IMR-90 (cell line): Measurements from ENCODE around the gene UCHL5. TPM values are rescaled to one million over a fixed set of nuclear protein-coding genes. Genes with fewer than 3 reads are reported as not detected.

ENCODE experiments used
- ATAC-seq: fragments of 200-7000 bp; cut with Tn5 transposase; 2 replicates; pipeline ENCODE4 v1.9.1; 2020; ENCODE audit warnings: low read depth, mild to moderate bottlenecking, moderate library complexity
- BruUV-seq: library from RNA; stranded (reverse); fragments of 400-500 nt; replicated peaks from 2 replicates; lab custom pipeline; 2021; lab: Mats Ljungman, UMichigan
- CTCF ChIA-PET: fragments of 300-600 bp; formaldehyde crosslinking; extraction: SDS; loops from one replicate; lab custom pipeline; 2021; ENCODE audit warnings: antibody characterized with exemption; lab: Yijun Ruan, JAX
- POLR2A ChIA-PET: fragments of 300-600 bp; sonication (Branson Sonifier 250); formaldehyde crosslinking; loops from one replicate; lab custom pipeline; 2022; ENCODE audit warnings: antibody characterized with exemption; ENCODE audit not compliant: unreplicated experiment; lab: Charles Lee
- DNase-seq: peaks from one replicate; pipeline ENCODE4 v3.0.0; 2013
- H2AFZ ChIP-seq: replicated peaks from 2 replicates; pipeline ENCODE3; 2013; ENCODE audit warnings: low read length, mild to moderate bottlenecking; ENCODE audit not compliant: poor library complexity
- H2AK5ac ChIP-seq: 2 replicates; pipeline ENCODE4 v1.6.1; 2013; ENCODE audit warnings: low read depth, low read length, inconsistent platforms
- H2AK9ac ChIP-seq: replicated peaks from 2 replicates; pipeline ENCODE3; 2013; ENCODE audit warnings: mild to moderate bottlenecking, low read depth, low read length, moderate library complexity; ENCODE audit not compliant: poor library complexity
- H2BK120ac ChIP-seq: 2 replicates; pipeline ENCODE4 v1.6.1; 2013; ENCODE audit warnings: low read depth, low read length, inconsistent platforms
- H2BK15ac ChIP-seq: 3 replicates; pipeline ENCODE4 v1.6.1; 2013; ENCODE audit warnings: low read depth, low read length, inconsistent platforms
- H2BK20ac ChIP-seq: 2 replicates; pipeline ENCODE4 v1.6.1; 2013; ENCODE audit warnings: low read depth, mild to moderate bottlenecking, inconsistent platforms, low read length, moderate library complexity
- H2BK5ac ChIP-seq: 2 replicates; pipeline ENCODE4 v1.6.1; 2013; ENCODE audit warnings: mild to moderate bottlenecking, low read depth, low read length, inconsistent platforms; ENCODE audit not compliant: poor library complexity, severe bottlenecking
- H3K14ac ChIP-seq: replicated peaks from 2 replicates; pipeline ENCODE4 v1.6.1; 2013; ENCODE audit warnings: low read depth, low read length, inconsistent platforms
- H3K18ac ChIP-seq: 2 replicates; pipeline ENCODE4 v1.6.1; 2013; ENCODE audit warnings: low read depth, low read length, control low read depth
- H3K23ac ChIP-seq: 2 replicates; pipeline ENCODE4 v1.6.1; 2013; ENCODE audit warnings: low read depth, low read length, inconsistent platforms
- H3K27ac ChIP-seq: 2 replicates; pipeline ENCODE4 v1.5.1; 2013; ENCODE audit warnings: mild to moderate bottlenecking, control low read depth, low read length; ENCODE audit not compliant: insufficient read depth
- H3K27me3 ChIP-seq: 2 replicates; pipeline ENCODE4 v1.6.1; 2013; ENCODE audit warnings: low read length; ENCODE audit not compliant: control insufficient read depth, insufficient read depth
- H3K36me3 ChIP-seq: 2 replicates; pipeline ENCODE4 v1.6.1; 2013; ENCODE audit warnings: low read length, mixed read lengths; ENCODE audit not compliant: control insufficient read depth, insufficient read depth
- H3K4ac ChIP-seq: 2 replicates; pipeline ENCODE4 v1.6.1; 2013; ENCODE audit warnings: low read depth, low read length, inconsistent platforms
- H3K4me1 ChIP-seq: 2 replicates; pipeline ENCODE4 v1.6.1; 2013; ENCODE audit warnings: low read length, mixed read lengths; ENCODE audit not compliant: control insufficient read depth, insufficient read depth
- H3K4me2 ChIP-seq: 2 replicates; pipeline ENCODE4 v1.6.1; 2013; ENCODE audit warnings: low read depth, mild to moderate bottlenecking, control low read depth, low read length, moderate library complexity
- H3K4me3 ChIP-seq: 2 replicates; pipeline ENCODE4 v1.5.1; 2013; ENCODE audit warnings: low read depth, mild to moderate bottlenecking, control low read depth, low read length, moderate library complexity; ENCODE audit not compliant: insufficient read depth
- H3K56ac ChIP-seq: 2 replicates; pipeline ENCODE4 v1.6.1; 2013; ENCODE audit warnings: low read length, inconsistent platforms; ENCODE audit not compliant: insufficient read depth; ENCODE audit errors: extremely low read depth
- H3K79me1 ChIP-seq, 2 experiments: 2 replicates each; pipeline ENCODE4 v1.6.1; 2013; ENCODE audit warnings: low read length in 2 of 2, inconsistent platforms in 1 of 2, low read depth in 1 of 2
- H3K9ac ChIP-seq: 2 replicates; pipeline ENCODE4 v1.6.1; 2013; ENCODE audit warnings: low read depth, low read length, control low read depth
- H3K9me1 ChIP-seq: 2 replicates; pipeline ENCODE4 v1.6.1; 2013; ENCODE audit warnings: low read length, inconsistent platforms; ENCODE audit not compliant: insufficient read depth
- H3K9me3 ChIP-seq: 2 replicates; pipeline ENCODE4 v1.6.1; 2013; ENCODE audit warnings: low read length; ENCODE audit not compliant: control insufficient read depth, insufficient read depth
- H4K20me1 ChIP-seq: 2 replicates; pipeline ENCODE4 v1.6.1; 2013; ENCODE audit warnings: low read length, inconsistent platforms; ENCODE audit not compliant: insufficient read depth
- H4K5ac ChIP-seq: 2 replicates; pipeline ENCODE4 v1.6.1; 2013; ENCODE audit warnings: mild to moderate bottlenecking, low read depth, low read length, control low read depth
- H4K8ac ChIP-seq, 2 experiments: 2 replicates each; pipeline ENCODE4 v1.6.1; 2013; ENCODE audit warnings: low read depth in 2 of 2, low read length in 2 of 2, control low read depth in 1 of 2, inconsistent platforms in 1 of 2
- H4K91ac ChIP-seq: 2 replicates; pipeline ENCODE4 v1.6.1; 2013; ENCODE audit warnings: low read depth, low read length, inconsistent platforms; ENCODE audit not compliant: insufficient read depth
- BHLHE40 ChIP-seq: fragments of 150-350 bp; IDR thresholded peaks from 2 replicates; pipeline ENCODE4 v1.6.1; 2016; ENCODE audit warnings: mild to moderate bottlenecking, low read depth, low read length
- CEBPB ChIP-seq: IDR thresholded peaks from 2 replicates; pipeline ENCODE4 v1.6.1; 2012; ENCODE audit warnings: low read depth, low read length, improper control_type of control experiment
- MAZ ChIP-seq: IDR thresholded peaks from 2 replicates; pipeline ENCODE4 v1.6.1; 2012; ENCODE audit warnings: low read depth, mild to moderate bottlenecking, low read length, improper control_type of control experiment, moderate library complexity, borderline replicate concordance
- MXI1 ChIP-seq: IDR thresholded peaks from 2 replicates; pipeline ENCODE4 v1.6.1; 2012; ENCODE audit warnings: low read depth, mild to moderate bottlenecking, low read length, moderate library complexity, borderline replicate concordance
- NFE2L2 ChIP-seq: fragments of 150-350 bp; IDR thresholded peaks from 2 replicates; pipeline ENCODE4 v1.6.1; 2016; ENCODE audit warnings: low read depth, mild to moderate bottlenecking, low read length
- RAD21 ChIP-seq: IDR thresholded peaks from 2 replicates; pipeline ENCODE4 v1.6.1; 2012; ENCODE audit warnings: low read length, improper control_type of control experiment
- dilution Hi-C: fragments of 300-500 bp; cut with HindIII; formaldehyde crosslinking; loops from one replicate; pipeline ENCODE4 v1.14.3; 2018; ENCODE audit warnings: low sequenced_read_pairs; ENCODE audit not compliant: unreplicated experiment
- in situ Hi-C: fragments of 300-500 bp; cut with MboI; formaldehyde crosslinking; loops from 3 replicates; pipeline ENCODE4 v1.14.3; 2019; ENCODE audit warnings: low sequenced_read_pairs, inconsistent platforms, mixed read lengths
- intact Hi-C: fragments of 100-400 bp; cut with micrococcal nuclease; formaldehyde crosslinking; loops from 2 replicates; pipeline ENCODE4 v1.10.0; 2022
- polyA plus RNA-seq, 3 experiments: library from polyadenylated mRNA; depleted of rRNA; stranded (reverse); fragments of >200 nt; gene quantifications; 2 replicates each; pipeline ENCODE4 v1.2.3, GENCODE V29; 2012; ENCODE audit warnings: low replicate concordance in 1 of 3
- total RNA-seq: library from RNA; depleted of rRNA; stranded (reverse); fragments of >200 nt; gene quantifications from 2 replicates; pipeline ENCODE4 v1.2.3, GENCODE V29; 2012
- TF ChIP-seq, protein P1 (sequence below): fragments of 150-350 bp; IDR thresholded peaks from 2 replicates; pipeline ENCODE4 v1.6.1; 2016; ENCODE audit warnings: low read depth, mild to moderate bottlenecking, low read length, moderate library complexity, borderline replicate concordance
- TF ChIP-seq, protein P2 (sequence below): conservative IDR thresholded peaks from 2 replicates; pipeline ENCODE4 v1.5.1; 2012; ENCODE audit warnings: mild to moderate bottlenecking, low read depth, low read length, improper control_type of control experiment

UCHL5 gene
- total and polyA plus RNA-seq, 2 of the 4 experiments (the other 2 are of a cell fraction): 12.9 to 18.4 TPM

DNA sequence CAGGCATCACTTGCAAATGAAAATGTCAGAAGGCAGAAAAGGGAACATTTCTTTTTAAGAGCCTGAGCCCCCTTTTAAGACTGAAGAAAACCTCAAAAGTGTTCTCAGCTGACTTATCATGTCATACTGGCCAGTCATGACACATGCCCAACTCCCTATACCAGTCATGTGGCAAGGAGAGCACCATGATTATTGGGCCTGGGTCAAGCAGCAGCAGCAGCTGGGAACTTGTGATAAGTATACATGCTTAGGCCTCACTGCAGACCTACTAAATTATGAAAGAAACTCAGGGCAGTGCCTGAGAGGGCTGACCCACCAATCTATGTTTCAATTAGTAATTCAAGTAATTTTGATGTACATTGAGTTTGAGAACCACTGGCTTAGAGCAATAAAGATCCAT, 8.9 kb upstream of the UCHL5 start:
- no peak overlapping the region for H4K5ac ChIP-seq
- no peak overlapping the region for H2BK120ac ChIP-seq
- TF ChIP-seq BHLHE40 (no peak), CEBPB (no peak), NFE2L2 (no peak), MXI1 (no peak), MAZ (no peak), RAD21 (no peak)
- TF ChIP-seq, protein P1, sequence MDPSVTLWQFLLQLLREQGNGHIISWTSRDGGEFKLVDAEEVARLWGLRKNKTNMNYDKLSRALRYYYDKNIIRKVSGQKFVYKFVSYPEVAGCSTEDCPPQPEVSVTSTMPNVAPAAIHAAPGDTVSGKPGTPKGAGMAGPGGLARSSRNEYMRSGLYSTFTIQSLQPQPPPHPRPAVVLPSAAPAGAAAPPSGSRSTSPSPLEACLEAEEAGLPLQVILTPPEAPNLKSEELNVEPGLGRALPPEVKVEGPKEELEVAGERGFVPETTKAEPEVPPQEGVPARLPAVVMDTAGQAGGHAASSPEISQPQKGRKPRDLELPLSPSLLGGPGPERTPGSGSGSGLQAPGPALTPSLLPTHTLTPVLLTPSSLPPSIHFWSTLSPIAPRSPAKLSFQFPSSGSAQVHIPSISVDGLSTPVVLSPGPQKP: no peak
- TF ChIP-seq, protein P2, sequence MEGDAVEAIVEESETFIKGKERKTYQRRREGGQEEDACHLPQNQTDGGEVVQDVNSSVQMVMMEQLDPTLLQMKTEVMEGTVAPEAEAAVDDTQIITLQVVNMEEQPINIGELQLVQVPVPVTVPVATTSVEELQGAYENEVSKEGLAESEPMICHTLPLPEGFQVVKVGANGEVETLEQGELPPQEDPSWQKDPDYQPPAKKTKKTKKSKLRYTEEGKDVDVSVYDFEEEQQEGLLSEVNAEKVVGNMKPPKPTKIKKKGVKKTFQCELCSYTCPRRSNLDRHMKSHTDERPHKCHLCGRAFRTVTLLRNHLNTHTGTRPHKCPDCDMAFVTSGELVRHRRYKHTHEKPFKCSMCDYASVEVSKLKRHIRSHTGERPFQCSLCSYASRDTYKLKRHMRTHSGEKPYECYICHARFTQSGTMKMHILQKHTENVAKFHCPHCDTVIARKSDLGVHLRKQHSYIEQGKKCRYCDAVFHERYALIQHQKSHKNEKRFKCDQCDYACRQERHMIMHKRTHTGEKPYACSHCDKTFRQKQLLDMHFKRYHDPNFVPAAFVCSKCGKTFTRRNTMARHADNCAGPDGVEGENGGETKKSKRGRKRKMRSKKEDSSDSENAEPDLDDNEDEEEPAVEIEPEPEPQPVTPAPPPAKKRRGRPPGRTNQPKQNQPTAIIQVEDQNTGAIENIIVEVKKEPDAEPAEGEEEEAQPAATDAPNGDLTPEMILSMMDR: no peak
- no peak overlapping the region for H3K4me3 ChIP-seq
- peaks cover 3% of the 10 kb centered on the region for H3K4me1 ChIP-seq
- ATAC-seq (no peak), DNase-seq (no peak)
- no TSS peak for BruUV-seq
- no peak overlapping the region for H2AK9ac ChIP-seq
- H3K79me1 ChIP-seq: peaks cover 32 to 58% of the 10 kb centered on the region in 2 experiments
- ChIA-PET CTCF (no interaction called here), POLR2A (no interaction called here)
- H3K9me3 ChIP-seq: no peaks in the 10 kb centered on the region
- no peak overlapping the region for H2BK5ac ChIP-seq
- H2BK15ac ChIP-seq: no peak overlapping the region
- no peak overlapping the region for H3K9ac ChIP-seq
- dilution Hi-C loops (no loop called here), intact Hi-C loops (no loop called here), in situ Hi-C loops (no loop called here)
- no peak overlapping the region for H3K4me2 ChIP-seq
- H3K27me3 ChIP-seq: no peaks in the 10 kb centered on the region
- no peak overlapping the region for H3K4ac ChIP-seq
- H4K8ac ChIP-seq: no peak overlapping the region
- H3K14ac ChIP-seq: no peak overlapping the region
- H2BK20ac ChIP-seq: no peak overlapping the region
- no peak overlapping the region for H3K56ac ChIP-seq
- H3K18ac ChIP-seq: no peak overlapping the region
- H2AK5ac ChIP-seq: no peak overlapping the region
- no peak overlapping the region for H3K27ac ChIP-seq
- peaks cover 19% of the 10 kb centered on the region; the same call in 1 of the 2 replicates for H4K20me1 ChIP-seq
- no peak overlapping the region for H2AFZ ChIP-seq
- H3K23ac ChIP-seq: no peak overlapping the region
- H4K91ac ChIP-seq: no peak overlapping the region
- H3K36me3 ChIP-seq: peaks cover 8% of the 10 kb centered on the region
- H3K9me1 ChIP-seq: peaks cover 6% of the 10 kb centered on the region
